K562 (cell line): ENCODE data around the gene NUP85. TPM values are rescaled to one million over a fixed set of nuclear protein-coding genes. Genes with fewer than 3 reads are reported as not detected.

Experiments used
- ATAC-seq: fragments of 200-7000 bp; cut with Tn5 transposase; 3 replicates; pipeline ENCODE4 v1.9.1; 2020; ENCODE audit warnings: moderate library complexity
- BruUV-seq: library from RNA; stranded (reverse); fragments of 400-500 nt; replicated peaks from 2 replicates; lab custom pipeline; 2021; lab: Mats Ljungman, UMichigan
- CTCF ChIA-PET: fragments of 300-600 bp; formaldehyde crosslinking; extraction: SDS; loops from one replicate; lab custom pipeline; 2021; ENCODE audit warnings: low intra/inter-chr PET ratio; lab: Yijun Ruan, JAX
- POLR2A ChIA-PET: fragments of 300-600, 350-650 bp; sonication (Branson Sonifier 250); formaldehyde crosslinking; extraction: SDS; loops from one replicate; lab custom pipeline; 2021; ENCODE audit warnings: antibody characterized with exemption, inconsistent platforms; lab: Yijun Ruan, JAX
- DNase-seq, 4 experiments: peaks; one replicate each; pipeline versions ENCODE4 v3.0.0 to v3.0.0-alpha.2; 2011 to 2018; ENCODE audit warnings: low spot score in 3 of 4, mixed read lengths in 3 of 4; ENCODE audit errors: extremely low read depth in 1 of 4
- FAIRE-seq: peaks from 2 replicates; lab custom pipeline; 2011; peaks lifted over from hg19 to GRCh38; lab: Jason Lieb, UNC
- H2AFZ ChIP-seq: 2 replicates; pipeline ENCODE4 v1.6.0; 2011; ENCODE audit warnings: low read depth, low read length, control low read depth, inconsistent platforms
- H3K27ac ChIP-seq: fragments of 200-600 bp; 3 replicates; pipeline ENCODE4 v1.8.0; 2011; ENCODE audit warnings: low read depth, mild to moderate bottlenecking, control low read depth, inconsistent platforms, low read length, moderate library complexity, mixed read lengths; ENCODE audit errors: extremely low read depth
- H3K27me3 ChIP-seq, 2 experiments: fragments of 300-600 bp in 1 of 2; 2 replicates in 1 of 2; 3 replicates in 1 of 2; pipeline versions ENCODE4 v1.6.0 to v1.8.0; 2011; ENCODE audit warnings: inconsistent platforms in 2 of 2, low read length in 2 of 2, mild to moderate bottlenecking in 1 of 2, mixed read lengths in 1 of 2, moderate library complexity in 1 of 2; ENCODE audit not compliant: control insufficient read depth in 2 of 2, insufficient read depth in 2 of 2
- H3K36me3 ChIP-seq: fragments of 300-600 bp; 3 replicates; pipeline ENCODE4 v1.8.0; 2011; ENCODE audit warnings: mild to moderate bottlenecking, low read length, inconsistent platforms; ENCODE audit not compliant: control insufficient read depth, insufficient read depth
- H3K4me1 ChIP-seq, 2 experiments: fragments of 200-600 bp in 1 of 2; replicated peaks in 1 of 2; 2 replicates in 1 of 2; 3 replicates in 1 of 2; pipeline versions ENCODE4 v1.5.1 to v1.8.0; 2011; ENCODE audit warnings: inconsistent platforms in 2 of 2, low read length in 2 of 2, mild to moderate bottlenecking in 1 of 2, mixed read lengths in 1 of 2, moderate library complexity in 1 of 2; ENCODE audit not compliant: control insufficient read depth in 2 of 2, insufficient read depth in 2 of 2
- H3K4me2 ChIP-seq: 2 replicates; pipeline ENCODE4 v1.6.1; 2011; ENCODE audit warnings: low read length, control low read depth, inconsistent platforms, mixed read lengths; ENCODE audit not compliant: insufficient read depth
- H3K4me3 ChIP-seq: fragments of 200-600 bp; sonication (generic), shearing (Covaris generic); 2 replicates; pipeline ENCODE4 v1.5.1; 2016; ENCODE audit warnings: control low read depth, inconsistent platforms
- H3K79me2 ChIP-seq: fragments of 200-600 bp; 3 replicates; pipeline ENCODE4 v1.8.0; 2011; ENCODE audit warnings: low read length, inconsistent platforms; ENCODE audit not compliant: control insufficient read depth, insufficient read depth
- H3K9ac ChIP-seq, 2 experiments: 2 replicates each; pipeline versions ENCODE4 v1.6.0 to v1.6.1; 2011; ENCODE audit warnings: low read depth in 2 of 2, low read length in 2 of 2, control low read depth in 1 of 2, inconsistent platforms in 1 of 2, mild to moderate bottlenecking in 1 of 2, mixed read lengths in 1 of 2; ENCODE audit not compliant: insufficient read depth in 1 of 2
- H3K9me1 ChIP-seq: one replicate; pipeline ENCODE4 v1.6.0; 2011; ENCODE audit warnings: inconsistent platforms, mild to moderate bottlenecking, low read length, moderate library complexity; ENCODE audit not compliant: control insufficient read depth, insufficient read depth
- H3K9me3 ChIP-seq: replicated peaks from 2 replicates; pipeline ENCODE4 v1.5.1; 2011; ENCODE audit warnings: low read depth, low read length, inconsistent platforms; ENCODE audit not compliant: control insufficient read depth, insufficient read depth
- H4K20me1 ChIP-seq: replicated peaks from 2 replicates; pipeline ENCODE4 v1.6.1; 2011; ENCODE audit warnings: low read length, inconsistent platforms, mixed read lengths; ENCODE audit not compliant: control insufficient read depth, insufficient read depth
- ATF7 ChIP-seq: fragments of 450-650 bp; IDR thresholded peaks from 2 replicates; pipeline ENCODE4 v1.7.1; 2014; ENCODE audit warnings: mild to moderate bottlenecking, moderate library complexity
- FOXJ2 ChIP-seq: fragments of 200-800 bp; sonication (Bioruptor generic); IDR thresholded peaks from 2 replicates; pipeline ENCODE4 v1.6.1; 2016; ENCODE audit warnings: missing genetic modification characterization, missing compliant biosample characterization
- POLR2H ChIP-seq: IDR thresholded peaks from 2 replicates; pipeline ENCODE4 v1.6.1; 2016; ENCODE audit warnings: missing genetic modification characterization, low read depth, mild to moderate bottlenecking, control low read depth, missing compliant biosample characterization, moderate library complexity
- SMARCE1 ChIP-seq: fragments of 450-650 bp; IDR thresholded peaks from 2 replicates; pipeline ENCODE4 v1.7.1; 2016; ENCODE audit warnings: mild to moderate bottlenecking
- SNRNP70 ChIP-seq: fragments of 200-400 bp; formaldehyde crosslinking; optimal IDR thresholded peaks from 2 replicates; pipeline ENCODE3; 2017; ENCODE audit warnings: low read depth, low read length
- ZFX ChIP-seq: sonication (generic); formaldehyde crosslinking; IDR thresholded peaks from 2 replicates; pipeline ENCODE4 v1.8.0; 2022; ENCODE audit warnings: mild to moderate bottlenecking, missing genetic modification reagents, moderate library complexity
- ZNF324 ChIP-seq: fragments of 250-450 bp; sonication (Bioruptor Pico); IDR thresholded peaks from 2 replicates; pipeline ENCODE4 v1.4.0; 2020; ENCODE audit warnings: mild to moderate bottlenecking
- ZNF436 ChIP-seq: fragments of 250-450, 450-650 bp; sonication (Bioruptor Pico); formaldehyde crosslinking; IDR thresholded peaks from 2 replicates; pipeline ENCODE4 v1.7.0; 2020; ENCODE audit warnings: mild to moderate bottlenecking
- ZNF696 ChIP-seq: fragments of 250-450 bp; sonication (Bioruptor Pico); conservative IDR thresholded peaks from 2 replicates; pipeline ENCODE4 v1.4.0; 2020; ENCODE audit warnings: mild to moderate bottlenecking, moderate library complexity
- ZSCAN29 ChIP-seq: fragments of 450-650 bp; IDR thresholded peaks from 2 replicates; pipeline ENCODE4 v1.6.1; 2017
- ZZZ3 ChIP-seq: fragments of 450-650 bp; IDR thresholded peaks from 2 replicates; pipeline ENCODE4 v1.6.1; 2016; ENCODE audit warnings: antibody characterized with exemption, mild to moderate bottlenecking, moderate library complexity
- WGBS: fragments of 100-300 bp; shearing (Covaris generic); methylation state at CpG from one replicate; pipeline ENCODE4 v1.1.6; 2016; ENCODE audit warnings: low coverage, mixed read lengths; ENCODE audit not compliant: insufficient coverage; ENCODE audit errors: missing lambda C conversion rate; 5-methylcytosine and 5-hydroxymethylcytosine counted together
- in situ Hi-C: fragments of 300-500 bp; cut with MboI; formaldehyde crosslinking; loops from 4 replicates; pipeline ENCODE4 v1.15.0; 2018; ENCODE audit warnings: inconsistent platforms, mixed read lengths
- intact Hi-C: fragments of 100-400 bp; cut with micrococcal nuclease; formaldehyde crosslinking; loops from 2 replicates; pipeline ENCODE4 v1.14.2; 2022
- polyA plus RNA-seq, 8 experiments: library from polyadenylated mRNA; depleted of rRNA in 4 of 8; stranded (reverse) in 5 of 8; unstranded in 3 of 8; fragments of >200 nt; fragmentation: Nextera tagmentation in 2 of 8; fragmentation: Illumina TruSeq in 1 of 8; extraction: Ambion mirVana in 2 of 8; extraction: Trizol in 1 of 8; gene quantifications; 2 replicates each; pipeline versions ENCODE4 v1.2.1 to v1.2.3, GENCODE V29; 2011 to 2014; ENCODE audit warnings: inconsistent platforms in 1 of 8, missing spikeins in 1 of 8
- total RNA-seq, 7 experiments: library from RNA; depleted of rRNA in 6 of 7; stranded (reverse); fragments of >200 nt in 6 of 7; fragmentation: Illumina TruSeq in 2 of 7; extraction: Trizol in 2 of 7; gene quantifications; 2 replicates each; pipeline versions ENCODE4 v1.2.1 to v1.2.3, GENCODE V29; 2011 to 2021; ENCODE audit warnings: low replicate concordance in 1 of 7
- TF ChIP-seq, protein P1 (sequence below): fragments of 200-800 bp; sonication (Bioruptor generic); IDR thresholded peaks from 2 replicates; pipeline ENCODE4 v1.6.1; 2017; ENCODE audit warnings: missing genetic modification characterization, missing compliant biosample characterization
- TF ChIP-seq, protein P2 (sequence below), 2 experiments: fragments of 450-650 bp; conservative IDR thresholded peaks; 2 replicates each; pipeline ENCODE4 v1.6.1; 2017; ENCODE audit warnings: mild to moderate bottlenecking in 2 of 2, moderate library complexity in 2 of 2
- TF ChIP-seq, protein P3 (sequence below), 2 experiments: fragments of 450-650 bp in 1 of 2; sonication (generic) in 1 of 2; formaldehyde crosslinking; conservative IDR thresholded peaks; 2 replicates each; pipeline versions ENCODE4 v1.4.0 to v1.8.1; 2020 to 2022; ENCODE audit warnings: mild to moderate bottlenecking in 1 of 2, missing genetic modification reagents in 1 of 2

NUP85 gene
- total and polyA plus RNA-seq, 9 of the 15 experiments (the other 6 are each of a cell fraction or from before 2014, with no cell fraction given) = 50.2 to 177 (median 110) TPM

DNA sequence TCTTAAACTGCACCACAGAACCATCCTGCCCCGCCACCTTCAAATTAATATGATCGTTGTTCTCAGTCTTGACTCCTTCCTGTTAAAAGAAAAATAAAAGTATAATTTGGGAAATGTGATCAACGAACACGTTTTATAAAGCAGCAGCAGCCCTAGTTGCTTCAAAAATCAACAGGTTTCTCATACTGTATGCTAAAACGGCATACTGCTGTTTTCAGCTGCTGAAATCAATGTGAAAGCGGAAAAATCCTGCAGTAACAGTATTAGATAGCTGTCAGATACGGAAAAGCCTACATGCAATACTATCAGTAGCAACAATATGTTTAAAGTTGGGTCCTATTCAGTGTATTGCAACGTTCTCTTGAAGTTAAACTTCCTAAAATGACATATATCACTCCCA lies 24.4 kb upstream of the NUP85 start:
- no peak overlapping the region for H2AFZ ChIP-seq
- H3K36me3 ChIP-seq = peaks cover 48% of the 10 kb centered on the region
- TF ChIP-seq SMARCE1 = no peak
- 0 out of 2 replicates have a peak, but pooled peaks have one; percentile 4 for TF ChIP-seq ZNF436
- no peak for TF ChIP-seq FOXJ2
- TF ChIP-seq, protein P1, sequence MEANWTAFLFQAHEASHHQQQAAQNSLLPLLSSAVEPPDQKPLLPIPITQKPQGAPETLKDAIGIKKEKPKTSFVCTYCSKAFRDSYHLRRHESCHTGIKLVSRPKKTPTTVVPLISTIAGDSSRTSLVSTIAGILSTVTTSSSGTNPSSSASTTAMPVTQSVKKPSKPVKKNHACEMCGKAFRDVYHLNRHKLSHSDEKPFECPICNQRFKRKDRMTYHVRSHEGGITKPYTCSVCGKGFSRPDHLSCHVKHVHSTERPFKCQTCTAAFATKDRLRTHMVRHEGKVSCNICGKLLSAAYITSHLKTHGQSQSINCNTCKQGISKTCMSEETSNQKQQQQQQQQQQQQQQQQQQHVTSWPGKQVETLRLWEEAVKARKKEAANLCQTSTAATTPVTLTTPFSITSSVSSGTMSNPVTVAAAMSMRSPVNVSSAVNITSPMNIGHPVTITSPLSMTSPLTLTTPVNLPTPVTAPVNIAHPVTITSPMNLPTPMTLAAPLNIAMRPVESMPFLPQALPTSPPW (CRISPR knock-in tag) = no peak
- TF ChIP-seq SNRNP70 = no peak
- TF ChIP-seq, protein P2, sequence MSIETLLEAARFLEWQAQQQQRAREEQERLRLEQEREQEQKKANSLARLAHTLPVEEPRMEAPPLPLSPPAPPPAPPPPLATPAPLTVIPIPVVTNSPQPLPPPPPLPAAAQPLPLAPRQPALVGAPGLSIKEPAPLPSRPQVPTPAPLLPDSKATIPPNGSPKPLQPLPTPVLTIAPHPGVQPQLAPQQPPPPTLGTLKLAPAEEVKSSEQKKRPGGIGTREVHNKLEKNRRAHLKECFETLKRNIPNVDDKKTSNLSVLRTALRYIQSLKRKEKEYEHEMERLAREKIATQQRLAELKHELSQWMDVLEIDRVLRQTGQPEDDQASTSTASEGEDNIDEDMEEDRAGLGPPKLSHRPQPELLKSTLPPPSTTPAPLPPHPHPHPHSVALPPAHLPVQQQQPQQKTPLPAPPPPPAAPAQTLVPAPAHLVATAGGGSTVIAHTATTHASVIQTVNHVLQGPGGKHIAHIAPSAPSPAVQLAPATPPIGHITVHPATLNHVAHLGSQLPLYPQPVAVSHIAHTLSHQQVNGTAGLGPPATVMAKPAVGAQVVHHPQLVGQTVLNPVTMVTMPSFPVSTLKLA (conservative IDR thresholded peaks at IDR 0.05) = 0 out of 4 replicates have a peak, but pooled peaks of 1 of the 2 experiments have one; percentile 21
- no peak for TF ChIP-seq ZNF324 (CRISPR knock-in tag)
- TF ChIP-seq, protein P3, sequence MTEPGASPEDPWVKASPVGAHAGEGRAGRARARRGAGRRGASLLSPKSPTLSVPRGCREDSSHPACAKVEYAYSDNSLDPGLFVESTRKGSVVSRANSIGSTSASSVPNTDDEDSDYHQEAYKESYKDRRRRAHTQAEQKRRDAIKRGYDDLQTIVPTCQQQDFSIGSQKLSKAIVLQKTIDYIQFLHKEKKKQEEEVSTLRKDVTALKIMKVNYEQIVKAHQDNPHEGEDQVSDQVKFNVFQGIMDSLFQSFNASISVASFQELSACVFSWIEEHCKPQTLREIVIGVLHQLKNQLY (CRISPR knock-in tag; conservative IDR thresholded peaks at IDR 0.05) = 0 out of 4 replicates have a peak, but pooled peaks of 1 of the 2 experiments have one; percentile 50
- TF ChIP-seq ZSCAN29 = no peak
- TF ChIP-seq ATF7 = no peak
- no peak for TF ChIP-seq ZZZ3
- TF ChIP-seq ZNF696 (CRISPR knock-in tag) = no peak
- 0 out of 2 replicates have a peak, but pooled peaks have one; percentile 13 for TF ChIP-seq POLR2H
- no peak for TF ChIP-seq ZFX (CRISPR knock-in tag)
- peak overlapping the region; percentile 86 for H3K4me2 ChIP-seq
- no TSS peak for BruUV-seq
- peaks cover 74% of the 10 kb centered on the region for H3K79me2 ChIP-seq
- peak overlapping the region in 1 of 2 experiments; percentile 99; a peak in 2 of 4 replicates for H3K9ac ChIP-seq
- H3K9me3 ChIP-seq = no peaks in the 10 kb centered on the region
- intact Hi-C loops (loop anchor here (5.0 kb wide), 1 partner anchor 49 kb away; the partner anchor contains the start of gene NT5C), in situ Hi-C loops (no loop called here)
- H3K27ac ChIP-seq = peak overlapping the region; percentile 100; the same call in 2 of the 3 replicates
- WGBS = 9% methylated on average over 8 of the region's 8 CpGs
- ChIA-PET CTCF (no interaction called here), POLR2A (interaction anchor here (1.0 to 2.4 kb wide), 8 partner anchors 10 to 169 kb away, joined by 3 to 14 read pairs (median 4); partner anchors contain the start of gene MRPL58)
- H3K9me1 ChIP-seq = no peaks in the 10 kb centered on the region
- DNase-seq (no peak), FAIRE-seq (no peak), ATAC-seq (no peak)
- no peaks in the 10 kb centered on the region for H4K20me1 ChIP-seq
- H3K4me1 ChIP-seq = peaks cover 18 to 26% of the 10 kb centered on the region in 2 experiments; a peak in 4 of 5 replicates
- no peaks in the 10 kb centered on the region for H3K27me3 ChIP-seq
- H3K4me3 ChIP-seq = peak overlapping the region; percentile 100
